C4-2B (cell line): ENCODE results near the gene DPF3.

ENCODE experiments used
- H3K27ac ChIP-seq: fragments of 450-650 bp; 2 replicates; pipeline ENCODE4 v1.5.1; 2017
- ZFX ChIP-seq: fragments of 450-650 bp; IDR thresholded peaks from 2 replicates; pipeline ENCODE4 v1.6.1; 2017
- TF ChIP-seq, protein P1 (sequence below): fragments of 450-650 bp; conservative IDR thresholded peaks from 2 replicates; pipeline ENCODE4 v1.5.1; 2017; ENCODE audit warnings: mild to moderate bottlenecking

DPF3 gene

DNA sequence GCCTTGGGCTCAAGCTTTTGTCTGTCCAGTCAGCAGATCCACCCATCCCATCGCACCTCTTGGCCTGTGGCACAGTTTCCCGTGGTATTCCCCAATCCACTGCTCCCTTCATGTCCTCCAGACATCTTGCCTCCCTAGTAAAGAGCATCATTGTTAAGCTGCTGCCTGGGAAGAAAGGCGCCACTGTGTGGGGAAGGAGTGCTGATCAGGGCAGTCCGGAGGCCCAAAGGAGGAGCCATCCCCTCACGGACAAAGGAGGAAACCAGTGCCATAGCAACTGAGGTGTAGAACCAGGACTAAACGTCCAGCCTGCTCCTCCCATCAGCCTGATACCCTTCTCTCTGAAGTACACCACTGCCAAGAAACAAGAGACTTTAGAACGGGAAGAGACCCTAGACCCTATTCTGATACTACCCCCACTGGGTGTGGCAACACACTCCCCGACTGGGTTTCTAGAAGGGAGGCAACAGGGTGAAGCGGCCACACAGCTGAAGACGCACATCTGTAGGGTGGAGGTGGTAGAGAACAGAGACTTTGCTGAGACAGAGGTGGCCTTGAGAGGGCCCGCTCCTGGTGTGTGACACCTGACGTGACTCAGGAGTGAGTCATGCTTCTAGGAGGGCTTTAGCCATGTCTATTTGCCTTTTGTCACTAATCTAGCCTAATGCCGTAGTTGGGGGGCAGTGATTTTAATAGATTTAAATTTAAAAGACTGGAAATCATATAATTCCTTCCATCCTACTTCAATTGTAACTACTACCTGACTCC is 185.0 kb downstream of the DPF3 start:
- TF ChIP-seq, protein P1, sequence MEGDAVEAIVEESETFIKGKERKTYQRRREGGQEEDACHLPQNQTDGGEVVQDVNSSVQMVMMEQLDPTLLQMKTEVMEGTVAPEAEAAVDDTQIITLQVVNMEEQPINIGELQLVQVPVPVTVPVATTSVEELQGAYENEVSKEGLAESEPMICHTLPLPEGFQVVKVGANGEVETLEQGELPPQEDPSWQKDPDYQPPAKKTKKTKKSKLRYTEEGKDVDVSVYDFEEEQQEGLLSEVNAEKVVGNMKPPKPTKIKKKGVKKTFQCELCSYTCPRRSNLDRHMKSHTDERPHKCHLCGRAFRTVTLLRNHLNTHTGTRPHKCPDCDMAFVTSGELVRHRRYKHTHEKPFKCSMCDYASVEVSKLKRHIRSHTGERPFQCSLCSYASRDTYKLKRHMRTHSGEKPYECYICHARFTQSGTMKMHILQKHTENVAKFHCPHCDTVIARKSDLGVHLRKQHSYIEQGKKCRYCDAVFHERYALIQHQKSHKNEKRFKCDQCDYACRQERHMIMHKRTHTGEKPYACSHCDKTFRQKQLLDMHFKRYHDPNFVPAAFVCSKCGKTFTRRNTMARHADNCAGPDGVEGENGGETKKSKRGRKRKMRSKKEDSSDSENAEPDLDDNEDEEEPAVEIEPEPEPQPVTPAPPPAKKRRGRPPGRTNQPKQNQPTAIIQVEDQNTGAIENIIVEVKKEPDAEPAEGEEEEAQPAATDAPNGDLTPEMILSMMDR: no peak
- no peak for TF ChIP-seq ZFX

DNA sequence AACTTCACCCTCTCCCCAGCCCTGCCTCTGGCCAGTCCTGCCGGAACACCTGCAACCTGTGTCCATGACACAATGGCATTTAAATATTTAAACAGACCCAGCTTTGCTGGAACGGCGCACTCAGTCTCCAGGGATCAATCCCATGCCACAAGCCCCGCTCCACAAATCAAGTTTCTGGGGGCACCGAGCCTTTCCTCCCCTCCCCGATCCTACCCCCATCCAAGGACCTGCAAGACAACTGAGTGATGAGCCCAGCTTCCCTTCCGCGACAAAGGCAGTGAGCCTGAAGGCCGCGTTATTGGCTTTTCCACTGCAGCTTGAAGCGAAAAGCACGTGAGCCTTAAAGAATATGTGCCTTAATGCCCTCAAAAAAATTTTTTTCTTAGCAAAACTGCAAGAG is 185.7 kb downstream of the DPF3 start:
- TF ChIP-seq, protein P1: no peak
- no peak for TF ChIP-seq ZFX
- H3K27ac ChIP-seq: no peak overlapping the region

More for the DNA sequence above, 185.0 kb downstream of the DPF3 start:
- no peak overlapping the region for H3K27ac ChIP-seq

DNA sequence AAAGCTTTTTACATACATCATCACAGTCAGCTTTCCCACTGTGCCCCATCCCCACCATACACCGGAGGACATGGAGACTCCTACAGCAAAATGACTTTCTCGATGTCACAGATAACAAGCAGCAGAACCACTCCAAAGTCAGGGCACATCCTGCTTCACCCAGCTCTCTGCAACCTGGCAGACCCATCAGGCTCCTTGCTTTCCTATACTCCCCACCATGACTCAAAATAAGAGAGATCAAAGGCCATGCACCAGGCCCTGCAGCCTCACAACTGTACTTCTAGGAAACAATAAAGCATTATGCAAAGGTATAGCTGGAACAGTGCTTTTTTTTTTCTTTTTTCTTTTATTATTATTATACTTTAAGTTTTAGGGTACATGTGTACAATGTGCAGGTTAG is 187.4 kb downstream of the DPF3 start:
- TF ChIP-seq, protein P1: no peak
- no peak for TF ChIP-seq ZFX
- H3K27ac ChIP-seq: no peak overlapping the region

DNA sequence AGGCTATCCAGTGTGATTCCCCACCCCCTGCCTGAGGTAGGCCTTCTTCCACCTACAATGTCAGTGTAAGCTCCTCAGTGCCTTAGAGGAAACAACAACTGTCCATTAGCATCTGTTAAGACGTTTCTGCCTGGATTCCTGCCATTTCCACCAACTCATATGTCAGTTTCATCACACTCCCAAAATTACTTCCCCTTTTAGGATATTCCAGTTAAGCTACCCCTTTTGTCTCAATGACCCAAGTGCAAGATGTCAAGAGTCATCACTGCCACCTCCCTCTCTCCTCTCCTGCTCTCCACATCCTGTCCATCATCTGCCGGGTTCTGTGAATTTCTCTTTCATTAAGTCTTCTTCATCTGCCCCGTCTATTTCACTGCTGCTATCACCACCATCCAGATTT is 189.4 kb downstream of the DPF3 start:
- no peak overlapping the region for H3K27ac ChIP-seq

DNA sequence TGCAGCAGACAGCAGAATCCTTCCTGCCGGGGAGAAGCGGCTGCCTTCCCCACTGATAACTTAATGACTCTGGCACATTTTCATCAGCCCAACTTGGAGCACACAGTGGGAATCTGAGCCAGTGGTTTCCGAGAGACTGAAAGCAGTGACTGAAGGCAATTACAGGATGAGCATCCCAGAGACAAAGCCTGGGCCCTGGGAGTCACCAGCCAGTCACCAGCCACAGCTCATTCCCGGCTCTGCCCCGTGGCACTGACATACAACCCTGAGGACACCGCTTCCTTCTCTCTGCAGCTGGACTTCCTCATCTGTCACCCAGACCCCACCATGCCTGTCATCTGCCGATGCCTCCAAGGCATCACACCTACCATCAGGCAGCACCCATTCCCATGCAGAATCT is 192.3 kb downstream of the DPF3 start:
- TF ChIP-seq, protein P1: no peak
- TF ChIP-seq ZFX: no peak
- no peak overlapping the region for H3K27ac ChIP-seq

More for the DNA sequence above, 189.4 kb downstream of the DPF3 start:
- TF ChIP-seq ZFX: no peak
- TF ChIP-seq, protein P1: no peak

DNA sequence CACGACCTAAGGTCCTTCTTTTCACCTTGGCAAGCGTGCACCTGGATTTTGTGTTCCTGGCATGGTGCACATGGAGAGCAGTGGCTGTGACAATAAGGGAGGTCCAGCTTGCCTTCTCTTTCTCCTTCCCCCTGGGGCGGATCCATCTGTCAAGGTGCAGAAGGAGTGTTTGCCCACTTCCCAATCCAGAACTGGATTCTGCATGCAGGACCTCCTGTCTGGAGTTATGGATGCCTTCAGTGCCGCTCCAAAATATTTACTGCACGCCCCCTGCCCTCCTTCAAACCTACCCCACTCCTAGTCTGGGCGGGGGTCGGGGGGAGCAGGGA is 192.7 kb downstream of the DPF3 start:
- H3K27ac ChIP-seq: no peak overlapping the region
- TF ChIP-seq, protein P1: no peak
- TF ChIP-seq ZFX: no peak

DNA sequence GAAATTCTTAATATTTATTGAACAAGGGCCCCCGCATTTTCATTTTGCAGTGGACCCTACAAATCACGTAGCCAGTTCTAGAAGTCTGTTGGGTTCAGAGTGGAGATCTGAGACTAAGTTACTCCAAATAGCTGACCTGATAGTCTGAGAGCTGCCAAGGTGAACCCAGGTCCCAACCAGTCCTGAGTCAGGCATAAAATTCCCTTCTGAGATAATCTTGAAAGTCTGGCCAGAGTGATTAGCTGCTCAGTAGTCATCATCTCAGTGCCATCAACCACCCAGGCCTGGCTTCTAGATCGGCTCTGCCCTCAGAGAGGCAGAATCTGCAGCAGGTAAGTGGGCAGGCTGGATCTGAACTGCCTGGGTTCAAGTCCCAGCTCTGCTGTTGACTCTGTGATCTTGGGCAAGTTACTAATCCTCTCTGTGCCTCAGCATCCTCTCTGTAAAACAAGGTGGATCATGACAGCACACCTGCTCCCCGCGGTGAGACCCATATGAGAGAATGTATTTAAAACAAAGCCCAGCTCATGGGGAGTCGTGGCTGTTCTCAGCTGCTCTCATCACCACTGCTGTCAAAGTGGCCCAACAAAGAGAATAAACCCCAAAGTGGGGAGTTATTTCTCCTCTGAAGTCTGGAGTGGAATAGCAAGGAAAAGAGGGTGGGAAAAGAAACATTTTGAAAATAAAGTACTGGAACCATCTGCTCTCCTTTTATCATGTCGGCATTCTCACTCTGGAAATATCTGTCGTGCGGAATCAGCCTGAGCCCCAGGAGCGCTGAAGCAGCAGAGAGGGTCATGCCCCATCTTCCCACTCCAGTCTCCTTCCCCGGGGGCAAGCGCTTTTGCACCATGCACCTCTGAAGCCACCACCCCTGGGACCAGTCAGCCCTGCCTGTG is 193.3 kb downstream of the DPF3 start:
- TF ChIP-seq ZFX: no peak
- TF ChIP-seq, protein P1: no peak
- no peak overlapping the region for H3K27ac ChIP-seq
